Omental fat pad (tissue), 4 donors: ENCODE measurements around the gene IGSF21. TPM values are rescaled to one million over a fixed set of nuclear protein-coding genes. Genes with fewer than 3 reads are reported as not detected.

Source experiments
- ATAC-seq: fragments of 150-250 bp; one replicate; pipeline ENCODE4 v1.9.1; 2016; ENCODE audit warnings: mild to moderate bottlenecking, moderate library complexity; ENCODE audit not compliant: low FRiP score
- DNase-seq: peaks from one replicate; pipeline ENCODE4 v3.0.0-alpha.2; 2019; ENCODE audit warnings: low spot score
- CTCF ChIP-seq, 3 donors: fragments of 450-650 bp; IDR thresholded peaks; one replicate each; pipeline ENCODE4 v1.5.1; 2016 to 2017; ENCODE audit warnings: antibody characterized with exemption in 3 of 3, mild to moderate bottlenecking in 3 of 3, moderate library complexity in 2 of 3
- total RNA-seq, 4 donors: library from RNA; depleted of rRNA; stranded (reverse); fragments of >200 nt; gene quantifications; one replicate each; pipeline ENCODE4 v1.1.0, GENCODE V29; 2016

Gene IGSF21
- total RNA-seq, 4 donors from 2014 or later, result 0.56 to 7.8 (median 7.4) TPM; not detected in 1

GRCh38 chr1:18093646-18094045, 14.0 kb upstream of the IGSF21 start:
- no peak for DNase-seq
- no peak for TF ChIP-seq CTCF (IDR thresholded peaks at IDR 0.05)
- ATAC-seq, result no peak

GRCh38 chr1:18094096-18094495, 13.5 kb upstream of the IGSF21 start:
- ATAC-seq (no peak), DNase-seq (no peak)

GRCh38 chr1:18097206-18097605, 10.4 kb upstream of the IGSF21 start:
- DNase-seq (no peak), ATAC-seq (no peak)

More at GRCh38 chr1:18094096-18094495, 13.5 kb upstream of the IGSF21 start:
- no peak for TF ChIP-seq CTCF (IDR thresholded peaks at IDR 0.05)

DNA sequence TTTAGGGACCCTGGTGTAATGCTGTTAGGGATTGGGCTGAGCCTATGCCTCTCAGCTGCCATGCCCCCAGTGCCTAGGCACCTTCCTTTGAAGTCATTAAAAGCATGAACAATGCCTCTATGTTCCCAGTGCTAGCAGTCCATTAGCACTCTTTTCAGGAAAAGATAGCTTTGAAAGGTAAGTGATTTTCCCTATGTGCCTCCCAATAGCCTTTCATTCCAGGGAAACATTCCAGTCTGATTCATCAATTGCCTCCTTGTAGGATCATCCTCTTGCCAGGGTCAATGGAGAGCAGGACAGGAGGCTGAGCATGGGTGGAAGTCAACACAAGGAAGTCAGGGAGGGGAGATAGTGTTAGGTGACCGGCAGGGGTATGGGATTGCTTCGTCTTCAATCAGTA, 8.6 kb upstream of the IGSF21 start:
- ATAC-seq (no peak), DNase-seq (no peak)
- TF ChIP-seq CTCF (IDR thresholded peaks at IDR 0.05), result no peak

More at GRCh38 chr1:18097206-18097605, 10.4 kb upstream of the IGSF21 start:
- TF ChIP-seq CTCF (IDR thresholded peaks at IDR 0.05), result no peak

DNA sequence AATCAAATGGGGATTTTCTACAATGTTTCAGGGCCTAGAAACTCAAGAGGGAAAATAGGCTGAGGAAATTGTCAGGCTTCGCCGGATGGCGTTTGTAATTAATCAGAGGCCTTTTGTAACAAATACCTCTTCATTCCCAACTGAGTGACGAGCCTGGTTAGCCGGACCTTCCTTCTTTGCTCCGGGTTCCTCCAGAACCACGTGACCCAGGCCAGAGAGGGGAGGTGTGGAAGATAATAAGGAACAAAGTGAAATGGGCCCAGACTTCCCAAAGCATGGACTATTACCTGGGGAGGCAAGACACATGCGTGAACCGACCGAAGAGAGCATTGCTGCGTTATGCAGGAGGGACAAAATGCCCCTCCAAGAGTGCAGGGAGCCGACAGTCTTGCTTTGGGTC, 7.5 kb upstream of the IGSF21 start:
- DNase-seq (no peak), ATAC-seq (no peak)
- no peak for TF ChIP-seq CTCF (IDR thresholded peaks at IDR 0.05)

DNA sequence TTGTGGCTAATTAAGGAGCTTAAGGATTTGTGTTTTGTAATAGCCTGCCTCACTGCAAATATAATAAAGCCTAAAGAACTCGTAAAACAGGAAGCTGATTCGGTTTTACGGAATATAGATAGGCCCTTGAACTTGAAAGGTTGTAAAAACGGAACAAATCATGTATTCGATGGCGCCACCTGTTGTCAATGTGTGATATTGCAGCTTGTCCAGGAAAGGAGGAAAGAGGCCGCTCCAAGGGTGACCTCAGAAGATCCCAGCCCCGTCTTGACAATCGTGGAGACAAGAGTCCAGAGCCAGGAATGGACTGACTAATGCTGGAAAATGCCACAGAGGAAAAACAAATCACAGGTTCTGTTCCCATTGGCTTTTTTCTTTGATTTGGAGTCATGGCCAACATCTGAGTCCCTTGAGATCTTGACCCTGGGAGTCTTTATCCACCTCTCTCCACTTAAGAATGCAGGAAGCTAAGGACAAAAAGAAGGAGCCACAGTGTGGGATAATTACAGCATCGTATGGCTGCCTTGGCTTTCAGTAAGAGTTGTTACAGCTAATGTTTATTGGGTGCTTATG, 7.0 kb upstream of the IGSF21 start:
- DNase-seq (peak; percentile 52), ATAC-seq (no peak)
- no peak for TF ChIP-seq CTCF (IDR thresholded peaks at IDR 0.05)

DNA sequence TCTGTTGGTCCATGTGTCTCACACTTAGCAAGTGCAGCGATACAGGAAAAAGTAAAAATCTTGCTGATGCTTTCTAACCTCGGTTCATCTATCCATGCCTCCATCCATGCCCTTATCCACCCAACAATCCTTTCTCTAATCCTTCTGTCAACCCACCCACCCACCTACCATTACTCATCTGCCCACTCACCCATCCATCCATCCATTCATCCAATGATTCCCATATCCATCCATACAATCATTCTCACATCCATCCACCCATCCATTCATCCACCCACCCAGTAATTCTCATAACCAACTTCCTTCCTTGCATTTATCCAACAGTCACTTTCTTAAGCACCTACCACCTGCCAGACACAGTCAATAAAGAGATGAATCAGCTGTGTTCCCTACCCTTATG, 6.1 kb upstream of the IGSF21 start:
- TF ChIP-seq CTCF (IDR thresholded peaks at IDR 0.05), result no peak
- ATAC-seq (no peak), DNase-seq (no peak)
